ENCODE measurements around the gene PTGER1.

PTGER1 gene

GRCh38 chr19:14446336-14447036, 28.7 kb downstream of the PTGER1 start:
- H3K27ac Mint-ChIP-seq: no peak overlapping the region
- H3K4me3 Mint-ChIP-seq: no peak overlapping the region
- H3K4me1 Mint-ChIP-seq: peaks cover 29% of the 10 kb centered on the region
- no peaks in the 10 kb centered on the region for H3K27me3 Mint-ChIP-seq
- no peak for ATAC-seq
- peaks cover 61% of the 10 kb centered on the region for H3K36me3 Mint-ChIP-seq
- peaks cover 3% of the 10 kb centered on the region for H3K9me3 Mint-ChIP-seq

GRCh38 chr19:14443632-14444216, 31.4 kb downstream of the PTGER1 start:
- Mint-ChIP-seq H3K27me3 (no peaks in the 10 kb centered on the region), H3K4me3 (no peak overlapping the region), H3K4me1 (peaks cover 34% of the 10 kb centered on the region), H3K9me3 (no peaks in the 10 kb centered on the region), H3K36me3 (peaks cover 34% of the 10 kb centered on the region), H3K27ac (no peak overlapping the region)
- no peak for ATAC-seq

- Mint-ChIP-seq H3K4me3 (no peak overlapping the region), H3K27ac (no peak overlapping the region), H3K9me3 (no peaks in the 10 kb centered on the region), H3K36me3 (peaks cover 29% of the 10 kb centered on the region), H3K4me1 (peaks cover 34% of the 10 kb centered on the region), H3K27me3 (no peaks in the 10 kb centered on the region)
- no peak for ATAC-seq
Measured at GRCh38 chr19:14442891-14443631, 32.1 kb downstream of the PTGER1 start.

- H3K9me3 Mint-ChIP-seq: no peaks in the 10 kb centered on the region
- peaks cover 34% of the 10 kb centered on the region for H3K4me1 Mint-ChIP-seq
- peaks cover 23% of the 10 kb centered on the region for H3K36me3 Mint-ChIP-seq
- H3K27ac Mint-ChIP-seq: peak overlapping the region; percentile 89
- no peaks in the 10 kb centered on the region for H3K27me3 Mint-ChIP-seq
- no peak for ATAC-seq
- peak overlapping the region; percentile 4 for H3K4me3 Mint-ChIP-seq
Measured at GRCh38 chr19:14441041-14441938, 33.9 kb downstream of the PTGER1 start.

GRCh38 chr19:14440049-14440448, 35.1 kb downstream of the PTGER1 start:
- ATAC-seq: peak; percentile 98
- Mint-ChIP-seq H3K27ac (peak overlapping the region; percentile 89), H3K9me3 (no peaks in the 10 kb centered on the region), H3K4me1 (peaks cover 39% of the 10 kb centered on the region), H3K27me3 (no peaks in the 10 kb centered on the region), H3K36me3 (peaks cover 20% of the 10 kb centered on the region), H3K4me3 (peak overlapping the region; percentile 84)

- peak overlapping the region; percentile 38 for H3K4me3 Mint-ChIP-seq
- H3K27me3 Mint-ChIP-seq: no peaks in the 10 kb centered on the region
- peaks cover 40% of the 10 kb centered on the region for H3K4me1 Mint-ChIP-seq
- peaks cover 11% of the 10 kb centered on the region for H3K36me3 Mint-ChIP-seq
- H3K9me3 Mint-ChIP-seq: no peaks in the 10 kb centered on the region
- ATAC-seq: no peak
- peak overlapping the region; percentile 89 for H3K27ac Mint-ChIP-seq
Measured at GRCh38 chr19:14439014-14439413, 36.1 kb downstream of the PTGER1 start.

- Mint-ChIP-seq H3K36me3 (peaks cover 2% of the 10 kb centered on the region), H3K27me3 (no peaks in the 10 kb centered on the region), H3K4me1 (peaks cover 40% of the 10 kb centered on the region), H3K9me3 (no peaks in the 10 kb centered on the region), H3K27ac (no peak overlapping the region), H3K4me3 (no peak overlapping the region)
- no peak for ATAC-seq
Measured at GRCh38 chr19:14437578-14438140, 37.5 kb downstream of the PTGER1 start.

GRCh38 chr19:14435320-14436050, 39.7 kb downstream of the PTGER1 start:
- no peak for ATAC-seq
- Mint-ChIP-seq H3K27ac (peak overlapping the region; percentile 65), H3K36me3 (no peaks in the 10 kb centered on the region), H3K4me3 (peak overlapping the region; percentile 34), H3K9me3 (no peaks in the 10 kb centered on the region), H3K27me3 (no peaks in the 10 kb centered on the region), H3K4me1 (peaks cover 57% of the 10 kb centered on the region)

GRCh38 chr19:14434543-14435319, 40.4 kb downstream of the PTGER1 start:
- Mint-ChIP-seq H3K4me1 (peaks cover 52% of the 10 kb centered on the region), H3K27ac (peak overlapping the region; percentile 65), H3K27me3 (no peaks in the 10 kb centered on the region), H3K9me3 (no peaks in the 10 kb centered on the region), H3K4me3 (peak overlapping the region; percentile 82), H3K36me3 (no peaks in the 10 kb centered on the region)
- no peak for ATAC-seq

- Mint-ChIP-seq H3K9me3 (no peaks in the 10 kb centered on the region), H3K27ac (peak overlapping the region; percentile 65), H3K27me3 (no peaks in the 10 kb centered on the region), H3K4me3 (peak overlapping the region; percentile 82), H3K4me1 (peaks cover 43% of the 10 kb centered on the region), H3K36me3 (no peaks in the 10 kb centered on the region)
- peak; percentile 74 for ATAC-seq
Measured at GRCh38 chr19:14433554-14434501, 41.3 kb downstream of the PTGER1 start.

- Mint-ChIP-seq H3K27me3 (no peaks in the 10 kb centered on the region), H3K36me3 (no peaks in the 10 kb centered on the region), H3K4me3 (peak within 1 kb of the TSS; percentile 93), H3K27ac (peak within 1 kb of the TSS; percentile 80), H3K9me3 (no peaks in the 10 kb centered on the region), H3K4me1 (peaks cover 42% of the 10 kb centered on the region)
- ATAC-seq: peak; percentile 79
Measured at GRCh38 chr19:14432791-14433553, 42.2 kb downstream of the PTGER1 start, which contains the start of gene PKN1. TSS of gene PKN1 (plus strand) at chr19:14433306. CDS start at chr19:14433522, 216 bp downstream.

GRCh38 chr19:14430712-14431111, 44.4 kb downstream of the PTGER1 start:
- H3K4me3 Mint-ChIP-seq: no peak overlapping the region
- H3K9me3 Mint-ChIP-seq: no peaks in the 10 kb centered on the region
- peaks cover 42% of the 10 kb centered on the region for H3K4me1 Mint-ChIP-seq
- no peak for ATAC-seq
- H3K27me3 Mint-ChIP-seq: no peaks in the 10 kb centered on the region
- H3K27ac Mint-ChIP-seq: peak overlapping the region; percentile 80
- H3K36me3 Mint-ChIP-seq: no peaks in the 10 kb centered on the region

Measured in stimulated activated memory B cell treated with anti-CD40 and anti-IgM and Interleukin-4, amounts not matched to agents 10 μg/mL and 1 μg/mL and 100 μg/mL, for 72 hours (primary cell).